Coronary artery (tissue), 2 donors: Measurements from ENCODE around the gene GPAM.
"Not testable (repeated sequence)": the region's sequence is repeated elsewhere in the genome, so short reads cannot be mapped to it uniquely, and the experiment has no call there.

Experiments used
- DNase-seq: peaks from one replicate; pipeline ENCODE4 v3.0.0-alpha.2; 2017; ENCODE audit warnings: low spot score
- H3K27ac ChIP-seq, 2 donors: fragments of 200-600 bp; sonication (generic); one replicate each; pipeline ENCODE4 v1.5.1; 2016 to 2019
- H3K4me3 ChIP-seq: fragments of 200-600 bp; sonication (generic); 2 replicates; pipeline ENCODE4 v1.5.1; 2016; ENCODE audit warnings: mild to moderate bottlenecking, moderate library complexity
- CTCF ChIP-seq: fragments of 200-600 bp; sonication (generic); IDR thresholded peaks from one replicate; pipeline ENCODE4 v1.5.1; 2019; ENCODE audit warnings: antibody characterized with exemption

The GPAM gene

DNA sequence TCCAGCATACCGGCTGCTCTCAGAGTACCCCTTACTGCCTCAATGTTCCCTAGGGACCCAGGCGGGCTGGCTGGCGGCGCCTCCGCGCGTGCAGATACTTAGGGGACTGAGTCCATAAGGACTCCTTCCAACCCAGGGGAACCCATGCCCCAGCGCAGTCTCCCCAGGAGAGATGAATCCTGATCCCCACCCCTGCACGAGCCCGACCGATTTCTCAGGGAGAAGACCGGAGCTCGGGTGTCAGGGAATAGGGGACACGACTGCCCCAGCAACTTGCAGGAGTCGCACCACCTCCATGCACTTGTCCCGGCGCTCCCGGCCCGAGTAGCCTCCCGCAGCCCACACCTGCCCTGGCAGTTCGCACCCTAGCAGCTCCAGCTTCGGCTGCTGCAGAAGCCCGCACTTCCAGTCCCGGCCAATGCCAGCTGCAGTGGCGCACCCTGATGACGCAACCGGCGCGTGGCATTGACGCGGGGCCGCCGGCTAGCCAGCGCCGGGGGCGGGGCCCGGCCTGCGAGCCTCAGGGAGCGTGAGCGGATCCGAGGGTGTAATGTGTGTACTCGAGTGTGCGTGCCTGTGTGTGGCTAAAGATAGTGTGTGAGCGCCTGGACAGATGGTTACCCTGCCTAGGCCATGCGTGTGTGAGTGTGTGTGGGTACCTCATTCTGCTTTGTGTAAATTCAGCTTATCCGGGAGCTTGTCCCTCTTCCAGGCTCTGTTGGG, at the start of gene GPAM:
GPAM (minus strand) TSS at position 437 of the 723 bp plus-strand sequence. CDS start 1,981 bp downstream, outside the sequence.
- DNase-seq, result peak; percentile 95
- peak within 1 kb of the TSS; percentile 85 for H3K4me3 ChIP-seq
- peak within 1 kb of the TSS; percentile 74 to 88 for H3K27ac ChIP-seq
- no peak for TF ChIP-seq CTCF

- TF ChIP-seq CTCF, result no peak
- Histone ChIP-seq H3K27ac (no peak overlapping the region), H3K4me3 (no peak overlapping the region)
- DNase-seq, result no peak
Observed at GRCh38 chr10:112232670-112233069, 49.1 kb upstream of the GPAM start.

DNA sequence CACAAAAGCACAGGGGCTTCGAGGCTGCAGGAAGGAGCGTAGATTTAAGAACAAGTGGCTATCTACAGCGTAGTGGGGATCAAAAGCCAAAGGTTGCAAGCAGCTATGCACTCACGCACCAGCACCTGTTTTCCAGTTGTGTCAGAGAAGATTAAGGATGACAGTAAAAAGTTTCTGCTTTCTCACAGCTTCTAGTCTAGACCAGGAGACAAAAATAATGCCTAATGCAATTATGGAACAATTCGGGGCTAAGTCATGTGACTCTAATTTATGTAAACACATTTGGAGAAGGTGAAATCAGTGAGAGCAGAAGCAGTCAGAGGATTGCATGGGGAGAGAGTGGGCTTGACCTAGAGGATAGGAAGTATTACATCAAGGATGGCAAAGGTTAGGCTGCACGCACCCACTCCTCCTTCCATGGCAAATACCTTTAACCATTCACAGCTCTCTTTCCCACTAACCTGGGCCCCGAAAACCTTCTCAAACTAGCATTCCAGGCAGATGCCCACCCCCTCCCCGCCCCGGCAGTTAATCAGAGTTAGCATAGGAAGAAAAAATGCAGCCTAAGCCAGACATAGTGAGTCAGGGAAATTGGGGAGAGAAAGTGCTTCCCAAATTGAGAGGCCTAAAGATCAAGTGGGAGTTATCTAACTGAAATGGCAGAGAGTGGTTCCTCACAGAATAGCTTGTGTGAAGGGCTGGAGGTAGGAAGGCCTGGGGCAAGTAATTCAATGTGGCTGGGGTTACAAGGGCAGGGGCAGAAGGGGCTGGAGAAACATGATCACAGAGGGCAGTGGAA, 48.2 kb upstream of the GPAM start:
- H3K4me3 ChIP-seq, result no peak overlapping the region
- no peak for TF ChIP-seq CTCF

GRCh38 chr10:112230325-112230988, 46.9 kb upstream of the GPAM start:
- H3K27ac ChIP-seq, result no peak overlapping the region
- TF ChIP-seq CTCF, result no peak
- no peak overlapping the region for H3K4me3 ChIP-seq
- no peak for DNase-seq

More for the DNA sequence above, 48.2 kb upstream of the GPAM start:
- no peak for DNase-seq
- H3K27ac ChIP-seq, result no peak overlapping the region

GRCh38 chr10:112229901-112230300, 46.3 kb upstream of the GPAM start:
- H3K27ac ChIP-seq, result no peak overlapping the region
- no peak for DNase-seq
- TF ChIP-seq CTCF, result no peak

GRCh38 chr10:112229096-112229495, 45.5 kb upstream of the GPAM start:
- Histone ChIP-seq H3K27ac (no peak overlapping the region), H3K4me3 (no peak overlapping the region)
- TF ChIP-seq CTCF, result no peak
- DNase-seq, result no peak

More at GRCh38 chr10:112229901-112230300, 46.3 kb upstream of the GPAM start:
- no peak overlapping the region for H3K4me3 ChIP-seq

DNA sequence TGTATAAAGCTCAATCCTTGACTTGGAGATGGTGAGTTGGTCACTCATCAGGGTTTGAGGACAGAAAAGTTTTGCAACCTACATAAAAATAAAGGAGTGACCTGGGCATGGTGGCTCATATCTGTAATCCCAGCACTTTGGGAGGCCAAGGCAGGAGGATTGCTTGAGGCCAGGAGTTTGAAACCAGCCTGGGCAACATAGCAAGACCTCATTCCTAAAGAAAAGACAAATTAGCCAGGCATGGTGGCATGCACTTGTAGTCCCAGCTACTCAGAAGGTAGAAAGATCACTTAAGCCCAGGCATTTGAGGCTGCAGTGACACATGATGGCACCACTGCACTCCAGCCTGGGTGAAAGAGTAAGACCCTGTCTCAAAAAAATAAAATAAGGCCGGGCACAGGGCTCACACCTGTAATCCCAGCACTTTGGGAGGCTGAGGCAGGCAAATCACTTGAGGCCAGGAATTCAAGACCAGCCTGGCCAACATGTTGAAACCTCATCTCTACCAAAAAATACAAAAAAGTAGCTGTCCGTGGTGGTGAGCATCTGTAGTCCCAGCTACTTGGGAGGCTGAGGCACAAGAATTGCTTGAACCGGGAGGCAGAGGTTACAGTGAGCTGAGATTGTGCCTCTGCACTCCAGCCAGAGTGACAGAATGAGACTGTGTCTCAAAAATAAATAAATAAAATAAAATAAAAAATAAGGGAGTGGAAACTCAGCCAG, 45.0 kb upstream of the GPAM start:
- H3K27ac ChIP-seq, result not testable (repeated sequence)

More for the DNA sequence above, 45.0 kb upstream of the GPAM start:
- DNase-seq, H3K4me3 ChIP-seq: not testable (repeated sequence)
